H1 (cell line): Measurements from ENCODE around the gene PPP3R2. TPM values are rescaled to one million over a fixed set of nuclear protein-coding genes. Genes with fewer than 3 reads are reported as not detected.

Experiments used
- CTCF ChIA-PET: fragments of 300-600 bp; sonication (Branson Sonifier 250); formaldehyde crosslinking; loops from one replicate; lab custom pipeline; 2021; ENCODE audit not compliant: partially characterized antibody; lab: Charles Lee
- POLR2A ChIA-PET: fragments of 300-600 bp; sonication (Branson Sonifier 250); formaldehyde crosslinking; loops from one replicate; lab custom pipeline; 2021; ENCODE audit warnings: inconsistent platforms; ENCODE audit not compliant: partially characterized antibody; lab: Charles Lee
- DNase-seq, 2 experiments: peaks; one replicate each; pipeline versions ENCODE4 v3.0.0 to v3.0.0-alpha.2; 2010 to 2022; ENCODE audit warnings: low spot score in 2 of 2, low read depth in 1 of 2, mixed read lengths in 1 of 2
- FAIRE-seq: peaks from 2 replicates; lab custom pipeline; 2011; peaks lifted over from hg19 to GRCh38; lab: Jason Lieb, UNC
- H2AFZ ChIP-seq: 2 replicates; pipeline ENCODE4 v1.8.1; 2012; ENCODE audit warnings: low read length, inconsistent platforms
- H2AK5ac ChIP-seq: 2 replicates; pipeline ENCODE4 v1.6.1; 2013; ENCODE audit warnings: low read depth, low read length
- H2BK120ac ChIP-seq: replicated peaks from 2 replicates; pipeline ENCODE3; 2013; ENCODE audit warnings: low read depth, low read length, inconsistent platforms
- H2BK12ac ChIP-seq: 2 replicates; pipeline ENCODE4 v1.6.1; 2013; ENCODE audit warnings: low read depth, low read length
- H2BK15ac ChIP-seq: 2 replicates; pipeline ENCODE4 v1.6.1; 2013; ENCODE audit warnings: low read length
- H2BK20ac ChIP-seq: 2 replicates; pipeline ENCODE4 v1.6.1; 2013; ENCODE audit warnings: low read length
- H2BK5ac ChIP-seq: 2 replicates; pipeline ENCODE4 v1.6.1; 2013; ENCODE audit warnings: low read depth, low read length
- H3K14ac ChIP-seq: 2 replicates; pipeline ENCODE4 v1.6.1; 2013; ENCODE audit warnings: inconsistent platforms; ENCODE audit not compliant: insufficient read length
- H3K18ac ChIP-seq: 2 replicates; pipeline ENCODE4 v1.6.1; 2013; ENCODE audit warnings: low read length; ENCODE audit errors: extremely low read depth
- H3K23ac ChIP-seq: 2 replicates; pipeline ENCODE4 v1.6.1; 2013; ENCODE audit warnings: inconsistent platforms; ENCODE audit not compliant: insufficient read length
- H3K23me2 ChIP-seq: 2 replicates; pipeline ENCODE4 v1.6.1; 2013; ENCODE audit warnings: low read depth, low read length
- H3K27ac ChIP-seq: 2 replicates; pipeline ENCODE4 v1.6.1; 2011; ENCODE audit warnings: low read depth, low read length, inconsistent platforms
- H3K27me3 ChIP-seq, 4 experiments: replicated peaks in 1 of 4; 1 replicate in 1 of 4; 2 replicates in 3 of 4; pipeline versions ENCODE4 v1.6.1 to v1.8.1; 2011 to 2013; ENCODE audit warnings: low read length in 3 of 4, mild to moderate bottlenecking in 3 of 4, inconsistent platforms in 2 of 4, mixed read lengths in 2 of 4, moderate library complexity in 1 of 4; ENCODE audit not compliant: control insufficient read depth in 3 of 4, insufficient read depth in 3 of 4; ENCODE audit errors: extremely low read depth in 1 of 4
- H3K36me3 ChIP-seq, 4 experiments: 2 replicates each; pipeline versions ENCODE4 v1.6.1 to v1.8.1; 2011 to 2013; ENCODE audit warnings: mild to moderate bottlenecking in 4 of 4, low read length in 3 of 4, moderate library complexity in 2 of 4, control low read depth in 1 of 4, inconsistent platforms in 1 of 4; ENCODE audit not compliant: insufficient read depth in 4 of 4, control insufficient read depth in 2 of 4
- H3K4ac ChIP-seq: replicated peaks from 2 replicates; pipeline ENCODE3; 2013; ENCODE audit warnings: low read length, low read depth, mixed read lengths, inconsistent platforms; ENCODE audit not compliant: insufficient read length
- H3K4me1 ChIP-seq, 4 experiments: replicated peaks in 1 of 4; 1 replicate in 1 of 4; 2 replicates in 3 of 4; pipeline versions ENCODE4 v1.6.1 to v1.8.1; 2011 to 2013; ENCODE audit warnings: low read length in 3 of 4, inconsistent platforms in 2 of 4, mixed read lengths in 1 of 4; ENCODE audit not compliant: insufficient read depth in 4 of 4, control insufficient read depth in 3 of 4
- H3K4me2 ChIP-seq, 2 experiments: 2 replicates each; pipeline versions ENCODE4 v1.6.1 to v1.8.1; 2011 to 2013; ENCODE audit warnings: low read depth in 2 of 2, low read length in 2 of 2, control low read depth in 1 of 2, inconsistent platforms in 1 of 2, mild to moderate bottlenecking in 1 of 2; ENCODE audit not compliant: insufficient read depth in 1 of 2
- H3K4me3 ChIP-seq, 4 experiments: fragments of 200-600, 300-600 bp in 1 of 4; sonication (generic), shearing (Covaris generic), sonication (Bioruptor Twin) in 1 of 4; 2 replicates each; pipeline versions ENCODE4 v1.5.1 to v1.8.1; 2011 to 2016; ENCODE audit warnings: low read length in 4 of 4, low read depth in 3 of 4, control low read depth in 2 of 4, inconsistent platforms in 2 of 4, mild to moderate bottlenecking in 2 of 4, mixed read lengths in 1 of 4, moderate library complexity in 1 of 4; ENCODE audit not compliant: insufficient read depth in 2 of 4; ENCODE audit errors: extremely low read depth in 1 of 4
- H3K56ac ChIP-seq: replicated peaks from 2 replicates; pipeline ENCODE3; 2013; ENCODE audit warnings: low read depth, mild to moderate bottlenecking, mixed read lengths, low read length, inconsistent platforms; ENCODE audit not compliant: insufficient read length
- H3K79me1 ChIP-seq: 2 replicates; pipeline ENCODE4 v1.6.1; 2013; ENCODE audit warnings: low read depth, low read length, control low read depth
- H3K79me2 ChIP-seq, 2 experiments: 2 replicates each; pipeline versions ENCODE4 v1.6.1 to v1.8.1; 2012 to 2013; ENCODE audit warnings: low read length in 2 of 2, mild to moderate bottlenecking in 2 of 2, inconsistent platforms in 1 of 2; ENCODE audit not compliant: insufficient read depth in 2 of 2, control insufficient read depth in 1 of 2
- H3K9ac ChIP-seq, 4 experiments: replicated peaks in 1 of 4; 1 replicate in 1 of 4; 2 replicates in 3 of 4; pipeline versions ENCODE4 v1.6.1 to v1.8.1; 2011 to 2013; ENCODE audit warnings: low read depth in 3 of 4, low read length in 3 of 4, control low read depth in 2 of 4, mild to moderate bottlenecking in 2 of 4, moderate library complexity in 2 of 4, inconsistent platforms in 1 of 4; ENCODE audit errors: extremely low read depth in 1 of 4
- H3K9me3 ChIP-seq, 2 experiments: 2 replicates each; pipeline versions ENCODE4 v1.6.1 to v1.8.1; 2012 to 2013; ENCODE audit warnings: mild to moderate bottlenecking in 2 of 2, moderate library complexity in 2 of 2, control low read depth in 1 of 2, inconsistent platforms in 1 of 2, low read depth in 1 of 2, low read length in 1 of 2, mixed read lengths in 1 of 2; ENCODE audit not compliant: insufficient read depth in 2 of 2
- H4K20me1 ChIP-seq, 2 experiments: replicated peaks in 1 of 2; 2 replicates each; pipeline versions ENCODE3 to v1.8.1; 2011 to 2013; ENCODE audit warnings: inconsistent platforms in 2 of 2, low read length in 2 of 2, mild to moderate bottlenecking in 1 of 2; ENCODE audit not compliant: insufficient read depth in 2 of 2, control insufficient read depth in 1 of 2
- H4K5ac ChIP-seq: 2 replicates; pipeline ENCODE4 v1.6.1; 2013; ENCODE audit warnings: low read length, low read depth, mixed read lengths, inconsistent platforms; ENCODE audit not compliant: insufficient read length
- H4K8ac ChIP-seq: 2 replicates; pipeline ENCODE4 v1.8.0; 2013; ENCODE audit warnings: mild to moderate bottlenecking, moderate library complexity, low read length, inconsistent platforms; ENCODE audit not compliant: insufficient read depth; ENCODE audit errors: extremely low read depth
- H4K91ac ChIP-seq: replicated peaks from 2 replicates; pipeline ENCODE3; 2013; ENCODE audit warnings: low read length, mixed read lengths, inconsistent platforms; ENCODE audit not compliant: insufficient read length
- ATF3 ChIP-seq: IDR thresholded peaks from 2 replicates; pipeline ENCODE4 v1.6.1; 2011; ENCODE audit warnings: low read depth, mild to moderate bottlenecking, low read length; ENCODE audit not compliant: insufficient read depth
- BACH1 ChIP-seq: IDR thresholded peaks from 2 replicates; pipeline ENCODE4 v1.6.1; 2012; ENCODE audit warnings: low read length, improper control_type of control experiment
- BRCA1 ChIP-seq: IDR thresholded peaks from 2 replicates; pipeline ENCODE4 v1.6.1; 2012; ENCODE audit warnings: low read depth, low read length, improper control_type of control experiment
- HDAC6 ChIP-seq: IDR thresholded peaks from one replicate; pipeline ENCODE4 v1.7.1; 2012; ENCODE audit warnings: low read depth, mild to moderate bottlenecking, inconsistent platforms, low read length, moderate library complexity
- KDM4A ChIP-seq: IDR thresholded peaks from one replicate; pipeline ENCODE4 v1.7.1; 2012; ENCODE audit warnings: low read depth, mild to moderate bottlenecking, moderate library complexity, low read length, inconsistent platforms; ENCODE audit not compliant: severe bottlenecking
- MAFK ChIP-seq: IDR thresholded peaks from 2 replicates; pipeline ENCODE4 v1.6.1; 2012; ENCODE audit warnings: low read depth, mild to moderate bottlenecking, improper control_type of control experiment, low read length
- SP4 ChIP-seq: IDR thresholded peaks from 2 replicates; pipeline ENCODE4 v1.6.1; 2012; ENCODE audit warnings: low read length, inconsistent platforms
- WGBS, 2 experiments: shearing (Covaris generic) in 1 of 2; methylation state at CpG; one replicate each; pipeline versions ENCODE4 v1.1.6 to v1.1.7; 2013 to 2015; ENCODE audit warnings: low lambda C conversion rate in 2 of 2, mixed read lengths in 2 of 2, inconsistent platforms in 1 of 2, low coverage in 1 of 2, missing lambda C conversion rate in 1 of 2; ENCODE audit not compliant: insufficient replicate concordance in 2 of 2, insufficient coverage in 1 of 2, insufficient read length in 1 of 2; ENCODE audit errors: extremely low coverage in 1 of 2, missing lambda C conversion rate in 1 of 2; 5-methylcytosine and 5-hydroxymethylcytosine counted together
- polyA plus RNA-seq, 7 experiments: library from polyadenylated mRNA; depleted of rRNA in 3 of 7; stranded (reverse) in 5 of 7; unstranded in 2 of 7; fragments of >200 nt in 5 of 7; fragments of 200-250 nt in 2 of 7; gene quantifications; 1 replicate in 5 of 7; 2 replicates in 1 of 7; 4 replicates in 1 of 7; pipeline versions ENCODE4 v1.2.1 to v1.2.3, GENCODE V29; 2011 to 2013; ENCODE audit warnings: missing spikeins in 2 of 7, mixed read lengths in 2 of 7
- total RNA-seq: library from RNA; stranded (reverse); fragmentation: NEBNext Ultra II Directional; extraction: Animal tissue kit (Norgen Biotek cat#: 25700); gene quantifications from 2 replicates; pipeline ENCODE4 v1.2.1, GENCODE V29; 2021
- TF ChIP-seq, protein P1 (sequence below): IDR thresholded peaks from 2 replicates; pipeline ENCODE4 v1.6.1; 2012; ENCODE audit warnings: inconsistent platforms
- TF ChIP-seq, protein P2 (sequence below), 3 experiments: IDR thresholded peaks; 1 replicate in 2 of 3; 2 replicates in 1 of 3; pipeline versions ENCODE4 v1.5.1 to v1.6.1; 2011; ENCODE audit warnings: low read length in 3 of 3, mild to moderate bottlenecking in 3 of 3, inconsistent platforms in 2 of 3, low read depth in 1 of 3, moderate library complexity in 1 of 3; ENCODE audit not compliant: insufficient read depth in 1 of 3; ENCODE audit errors: control extremely low read depth in 1 of 3

Gene PPP3R2
- total and polyA plus RNA-seq, 2 of the 8 experiments (the other 6 are each of a cell fraction or from before 2014, with no cell fraction given), result not detected

- Histone ChIP-seq H2BK5ac (no peak overlapping the region), H2BK20ac (no peak overlapping the region), H3K4ac (no peak overlapping the region), H3K79me1 (no peaks in the 10 kb centered on the region), H4K8ac (no peak overlapping the region), H3K14ac (no peak overlapping the region), H4K91ac (no peak overlapping the region), H3K23me2 (no peaks in the 10 kb centered on the region), H2BK12ac (no peak overlapping the region), H2AFZ (no peak overlapping the region), H3K18ac (no peak overlapping the region), H3K9me3 (no peaks in the 10 kb centered on the region), H3K4me1 (peaks cover 0 to 16% (median 4%) of the 10 kb centered on the region in 4 experiments; a peak in 3 of 7 replicates), H3K27ac (no peak overlapping the region), H2BK120ac (no peak overlapping the region), H3K4me2 (no peak overlapping the region), H3K56ac (no peak overlapping the region), H2BK15ac (no peak overlapping the region), H2AK5ac (no peak overlapping the region), H3K4me3 (no peak overlapping the region), H4K5ac (no peak overlapping the region), H3K79me2 (no peaks in the 10 kb centered on the region), H3K36me3 (peaks cover 0 to 15% (median 10%) of the 10 kb centered on the region in 4 experiments; a peak in 4 of 8 replicates), H3K27me3 (no peaks in the 10 kb centered on the region), H3K9ac (no peak overlapping the region), H4K20me1 (no peaks in the 10 kb centered on the region), H3K23ac (no peak overlapping the region)
- WGBS, 2 experiments, result 86% methylated on average over 5 of the region's 5 CpGs; no CpG with 5 or more reads in 1 of the 2 experiments
- ChIA-PET CTCF (no interaction called here), POLR2A (no interaction called here)
- no peak for FAIRE-seq
- DNase-seq, result no peak
- TF ChIP-seq BACH1 (no peak), SP4 (no peak), HDAC6 (no peak), BRCA1 (no peak), KDM4A (no peak), MAFK (no peak), ATF3 (no peak)
- TF ChIP-seq, protein P1, sequence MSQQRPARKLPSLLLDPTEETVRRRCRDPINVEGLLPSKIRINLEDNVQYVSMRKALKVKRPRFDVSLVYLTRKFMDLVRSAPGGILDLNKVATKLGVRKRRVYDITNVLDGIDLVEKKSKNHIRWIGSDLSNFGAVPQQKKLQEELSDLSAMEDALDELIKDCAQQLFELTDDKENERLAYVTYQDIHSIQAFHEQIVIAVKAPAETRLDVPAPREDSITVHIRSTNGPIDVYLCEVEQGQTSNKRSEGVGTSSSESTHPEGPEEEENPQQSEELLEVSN, result no peak
- TF ChIP-seq, protein P2, sequence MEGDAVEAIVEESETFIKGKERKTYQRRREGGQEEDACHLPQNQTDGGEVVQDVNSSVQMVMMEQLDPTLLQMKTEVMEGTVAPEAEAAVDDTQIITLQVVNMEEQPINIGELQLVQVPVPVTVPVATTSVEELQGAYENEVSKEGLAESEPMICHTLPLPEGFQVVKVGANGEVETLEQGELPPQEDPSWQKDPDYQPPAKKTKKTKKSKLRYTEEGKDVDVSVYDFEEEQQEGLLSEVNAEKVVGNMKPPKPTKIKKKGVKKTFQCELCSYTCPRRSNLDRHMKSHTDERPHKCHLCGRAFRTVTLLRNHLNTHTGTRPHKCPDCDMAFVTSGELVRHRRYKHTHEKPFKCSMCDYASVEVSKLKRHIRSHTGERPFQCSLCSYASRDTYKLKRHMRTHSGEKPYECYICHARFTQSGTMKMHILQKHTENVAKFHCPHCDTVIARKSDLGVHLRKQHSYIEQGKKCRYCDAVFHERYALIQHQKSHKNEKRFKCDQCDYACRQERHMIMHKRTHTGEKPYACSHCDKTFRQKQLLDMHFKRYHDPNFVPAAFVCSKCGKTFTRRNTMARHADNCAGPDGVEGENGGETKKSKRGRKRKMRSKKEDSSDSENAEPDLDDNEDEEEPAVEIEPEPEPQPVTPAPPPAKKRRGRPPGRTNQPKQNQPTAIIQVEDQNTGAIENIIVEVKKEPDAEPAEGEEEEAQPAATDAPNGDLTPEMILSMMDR (IDR thresholded peaks at IDR 0.05; ENCODE audit: control extremely low read depth in 1 of 3, insufficient read depth in 1 of 3, low read depth in 1 of 3, low read length in 3 of 3), result no peak
Observed at GRCh38 chr9:101569741-101570501, 24.8 kb downstream of the PPP3R2 start.
